H9 (cell line): ENCODE measurements around the gene TMEM221. TPM values are rescaled to one million over a fixed set of nuclear protein-coding genes. Genes with fewer than 3 reads are reported as not detected.

Source experiments
- DNase-seq: peaks from one replicate; pipeline ENCODE4 v3.0.0-alpha.2; 2017
- H2AFZ ChIP-seq: one replicate; pipeline ENCODE4 v1.6.1; 2013; ENCODE audit warnings: mild to moderate bottlenecking, low read length, control low read depth, moderate library complexity
- H2AK5ac ChIP-seq: 2 replicates; pipeline ENCODE4 v1.6.1; 2013; ENCODE audit warnings: low read length, control low read depth, mixed read lengths; ENCODE audit not compliant: insufficient read length
- H2BK120ac ChIP-seq: one replicate; pipeline ENCODE4 v1.6.1; 2013; ENCODE audit warnings: low read depth, mild to moderate bottlenecking, low read length, control low read depth, inconsistent platforms; ENCODE audit not compliant: poor library complexity, severe bottlenecking
- H2BK12ac ChIP-seq: 2 replicates; pipeline ENCODE4 v1.6.1; 2013; ENCODE audit warnings: low read length, control low read depth, mixed read lengths, low read depth; ENCODE audit not compliant: insufficient read length
- H2BK15ac ChIP-seq: 2 replicates; pipeline ENCODE4 v1.6.1; 2013; ENCODE audit warnings: low read depth, low read length, control low read depth
- H2BK20ac ChIP-seq: one replicate; pipeline ENCODE4 v1.6.1; 2013; ENCODE audit warnings: low read depth, mild to moderate bottlenecking, low read length, control low read depth, inconsistent platforms; ENCODE audit not compliant: poor library complexity, severe bottlenecking
- H2BK5ac ChIP-seq: 2 replicates; pipeline ENCODE4 v1.6.1; 2013; ENCODE audit warnings: low read length, control low read depth, mixed read lengths; ENCODE audit not compliant: insufficient read length
- H3K14ac ChIP-seq: 2 replicates; pipeline ENCODE4 v1.6.1; 2013; ENCODE audit warnings: low read length, control low read depth; ENCODE audit not compliant: insufficient read depth
- H3K18ac ChIP-seq: 2 replicates; pipeline ENCODE4 v1.6.1; 2013; ENCODE audit warnings: low read depth, mild to moderate bottlenecking, mixed read lengths, low read length, control low read depth; ENCODE audit not compliant: insufficient read length
- H3K23ac ChIP-seq: 2 replicates; pipeline ENCODE4 v1.6.1; 2013; ENCODE audit warnings: low read length, control low read depth, mixed read lengths, low read depth; ENCODE audit not compliant: insufficient read length
- H3K23me2 ChIP-seq: 2 replicates; pipeline ENCODE4 v1.6.1; 2013; ENCODE audit warnings: low read depth, mild to moderate bottlenecking, mixed read lengths, low read length, control low read depth; ENCODE audit not compliant: insufficient read length, poor library complexity, severe bottlenecking
- H3K27ac ChIP-seq: 2 replicates; pipeline ENCODE4 v1.5.1; 2013; ENCODE audit warnings: low read length, control low read depth, mixed read lengths, low read depth; ENCODE audit not compliant: insufficient read length
- H3K27me3 ChIP-seq: 2 replicates; pipeline ENCODE4 v1.6.1; 2013; ENCODE audit warnings: low read length, control low read depth, inconsistent platforms; ENCODE audit not compliant: insufficient read depth
- H3K4ac ChIP-seq: 2 replicates; pipeline ENCODE4 v1.6.1; 2013; ENCODE audit warnings: low read depth, mild to moderate bottlenecking, control low read depth, inconsistent platforms, low read length, moderate library complexity
- H3K4me1 ChIP-seq: 2 replicates; pipeline ENCODE4 v1.6.1; 2013; ENCODE audit warnings: low read length, control low read depth, inconsistent platforms; ENCODE audit not compliant: insufficient read depth
- H3K4me2 ChIP-seq: 2 replicates; pipeline ENCODE4 v1.6.1; 2013; ENCODE audit warnings: low read length, control low read depth, mixed read lengths; ENCODE audit not compliant: insufficient read length, insufficient read depth
- H3K56ac ChIP-seq: 2 replicates; pipeline ENCODE4 v1.6.1; 2013; ENCODE audit warnings: low read depth, mild to moderate bottlenecking, mixed read lengths, low read length, control low read depth; ENCODE audit not compliant: insufficient read length
- H3K79me1 ChIP-seq: 2 replicates; pipeline ENCODE4 v1.6.1; 2013; ENCODE audit warnings: low read depth, mild to moderate bottlenecking, moderate library complexity, low read length, control low read depth, inconsistent platforms; ENCODE audit not compliant: insufficient read depth, poor library complexity, severe bottlenecking
- H3K79me2 ChIP-seq: 2 replicates; pipeline ENCODE4 v1.6.1; 2013; ENCODE audit warnings: low read length, control low read depth, inconsistent platforms; ENCODE audit not compliant: insufficient read depth
- H3K9ac ChIP-seq: 2 replicates; pipeline ENCODE4 v1.6.1; 2013; ENCODE audit warnings: low read length, control low read depth, mixed read lengths; ENCODE audit not compliant: insufficient read length; ENCODE audit errors: extremely low read depth
- H3K9me3 ChIP-seq: one replicate; pipeline ENCODE4 v1.6.1; 2013; ENCODE audit warnings: low read depth, low read length, inconsistent platforms; ENCODE audit not compliant: control insufficient read depth
- H3T11ph ChIP-seq: one replicate; pipeline ENCODE4 v1.6.1; 2013; ENCODE audit warnings: mild to moderate bottlenecking, low read length, control low read depth, inconsistent platforms
- H4K20me1 ChIP-seq: one replicate; pipeline ENCODE4 v1.6.1; 2013; ENCODE audit not compliant: control insufficient read depth, insufficient read length, insufficient read depth
- H4K5ac ChIP-seq: 2 replicates; pipeline ENCODE4 v1.6.1; 2013; ENCODE audit warnings: low read depth, mild to moderate bottlenecking, mixed read lengths, low read length, control low read depth; ENCODE audit not compliant: insufficient read length
- H4K8ac ChIP-seq: replicated peaks from 2 replicates; pipeline ENCODE4 v1.6.1; 2013; ENCODE audit warnings: low read length, control low read depth, mixed read lengths, low read depth; ENCODE audit not compliant: insufficient read length
- H4K91ac ChIP-seq: 2 replicates; pipeline ENCODE4 v1.6.1; 2013; ENCODE audit warnings: low read depth, mild to moderate bottlenecking, moderate library complexity, mixed read lengths, low read length, control low read depth; ENCODE audit not compliant: insufficient read length
- H3K27ac Mint-ChIP-seq, 3 experiments: 2 replicates in 2 of 3; 3 replicates in 1 of 3; pipeline ENCODE4 v1.8.0; 2020 to 2021; ENCODE audit warnings: mixed read lengths in 3 of 3, mild to moderate bottlenecking in 1 of 3, moderate library complexity in 1 of 3
- H3K27me3 Mint-ChIP-seq: 2 replicates; pipeline ENCODE4 v1.8.0; 2021; ENCODE audit warnings: low read depth, mild to moderate bottlenecking, moderate library complexity, mixed read lengths
- H3K36me3 Mint-ChIP-seq, 3 experiments: 2 replicates in 2 of 3; 3 replicates in 1 of 3; pipeline ENCODE4 v1.8.0; 2020 to 2021; ENCODE audit warnings: low read depth in 3 of 3, mixed read lengths in 3 of 3; ENCODE audit not compliant: insufficient read depth in 1 of 3
- H3K4me1 Mint-ChIP-seq, 2 experiments: 2 replicates each; pipeline ENCODE4 v1.8.0; 2020; ENCODE audit warnings: mixed read lengths in 2 of 2
- H3K4me3 Mint-ChIP-seq, 2 experiments: 2 replicates in 1 of 2; 3 replicates in 1 of 2; pipeline ENCODE4 v1.8.0; 2020 to 2021; ENCODE audit warnings: mild to moderate bottlenecking in 2 of 2, mixed read lengths in 2 of 2, moderate library complexity in 1 of 2
- H3K9me3 Mint-ChIP-seq, 2 experiments: 2 replicates in 1 of 2; 3 replicates in 1 of 2; pipeline ENCODE4 v1.8.0; 2020; ENCODE audit warnings: mild to moderate bottlenecking in 2 of 2, mixed read lengths in 2 of 2, moderate library complexity in 1 of 2
- CTCF ChIP-seq: fragments of 200-600 bp; sonication (generic); conservative IDR thresholded peaks from 3 replicates; pipeline ENCODE4 v1.8.0; 2021; ENCODE audit warnings: antibody characterized with exemption, mild to moderate bottlenecking
- WGBS: extraction: QIAGEN DNeasy Blood & Tissue Kit; methylation state at CpG from one replicate; pipeline ENCODE4 v1.1.7; 2013; ENCODE audit warnings: missing lambda C conversion rate, low lambda C conversion rate, mixed read lengths; ENCODE audit not compliant: insufficient read length; ENCODE audit errors: extremely low coverage; 5-methylcytosine and 5-hydroxymethylcytosine counted together
- long read RNA-seq: library from polyadenylated mRNA; unstranded; transcript quantifications from one replicate; pipeline ENCODE4 v2.0.0, GENCODE V29; 2020
- total RNA-seq: library from RNA; stranded (reverse); gene quantifications from 2 replicates; pipeline ENCODE4 v1.2.1, GENCODE V29; 2021

TMEM221 gene
- 1.4 TPM in 2 replicates for total RNA-seq
- long read RNA-seq, partial matches to known transcripts, result 0 of 1 reads
- long read RNA-seq, other reads (novel, unspliced or antisense), result 1 of 1 reads

- H3K27me3 Mint-ChIP-seq, result peaks cover 31% of the 10 kb centered on the region
- peaks cover 0 to 3% of the 10 kb centered on the region in 2 experiments; a peak in 1 of 5 replicates for H3K9me3 Mint-ChIP-seq
- peaks cover 3% of the 10 kb centered on the region; the same call in 1 of the 2 replicates for H3K27me3 ChIP-seq
- no peak within 1 kb of the TSS for H4K91ac ChIP-seq
- DNase-seq, result peak; percentile 71
- H3K4me1 Mint-ChIP-seq, result peaks cover 2 to 5% of the 10 kb centered on the region in 2 experiments; a peak in 3 of 4 replicates
- no peak within 1 kb of the TSS for H3T11ph ChIP-seq
- H3K4me2 ChIP-seq, result peak within 1 kb of the TSS; percentile 32
- no peaks in the 10 kb centered on the region for H3K79me2 ChIP-seq
- H3K9me3 ChIP-seq, result no peaks in the 10 kb centered on the region
- no peak within 1 kb of the TSS for H2AK5ac ChIP-seq
- H2AFZ ChIP-seq, result no peak within 1 kb of the TSS
- H3K27ac ChIP-seq, result no peak within 1 kb of the TSS
- H4K20me1 ChIP-seq, result no peaks in the 10 kb centered on the region
- H3K4me3 Mint-ChIP-seq, result peak within 1 kb of the TSS; percentile 67 to 80
- peak; percentile 81 for TF ChIP-seq CTCF
- no peak within 1 kb of the TSS for H2BK5ac ChIP-seq
- H3K4me1 ChIP-seq, result no peaks in the 10 kb centered on the region
- no peak within 1 kb of the TSS for H3K56ac ChIP-seq
- no peak within 1 kb of the TSS for H2BK20ac ChIP-seq
- H3K36me3 Mint-ChIP-seq, result peaks cover 0 to 1% (median 0%) of the 10 kb centered on the region in 3 experiments; a peak in 1 of 7 replicates
- no peak within 1 kb of the TSS for H2BK12ac ChIP-seq
- no peak within 1 kb of the TSS for H2BK15ac ChIP-seq
- H3K27ac Mint-ChIP-seq, result no peak within 1 kb of the TSS
- no peak within 1 kb of the TSS for H3K23ac ChIP-seq
- H4K8ac ChIP-seq, result no peak within 1 kb of the TSS
- H3K9ac ChIP-seq, result no peak within 1 kb of the TSS
- H3K18ac ChIP-seq, result no peak within 1 kb of the TSS
- H3K14ac ChIP-seq, result peak within 1 kb of the TSS; percentile 41; the same call in 1 of the 2 replicates
- H3K23me2 ChIP-seq, result no peaks in the 10 kb centered on the region
- H3K79me1 ChIP-seq, result no peaks in the 10 kb centered on the region
- no peak within 1 kb of the TSS for H2BK120ac ChIP-seq
- WGBS, result no CpG with 5 or more reads among the region's 81 CpGs
- no peak within 1 kb of the TSS for H3K4ac ChIP-seq
- H4K5ac ChIP-seq, result no peak within 1 kb of the TSS
Measured at GRCh38 chr19:17448131-17448967, at the start of gene TMEM221. Gene TMEM221, minus strand, starts transcription at chr19:17448668. Its CDS starts 206 bp downstream, at chr19:17448462.
